Measurements from ENCODE around the gene GPSM1. TPM values are rescaled to one million over a fixed set of nuclear protein-coding genes. Genes with fewer than 3 reads are reported as not detected.

Gene GPSM1
- total RNA-seq, 1 experiment from 2014 or later = 14.2 TPM

DNA sequence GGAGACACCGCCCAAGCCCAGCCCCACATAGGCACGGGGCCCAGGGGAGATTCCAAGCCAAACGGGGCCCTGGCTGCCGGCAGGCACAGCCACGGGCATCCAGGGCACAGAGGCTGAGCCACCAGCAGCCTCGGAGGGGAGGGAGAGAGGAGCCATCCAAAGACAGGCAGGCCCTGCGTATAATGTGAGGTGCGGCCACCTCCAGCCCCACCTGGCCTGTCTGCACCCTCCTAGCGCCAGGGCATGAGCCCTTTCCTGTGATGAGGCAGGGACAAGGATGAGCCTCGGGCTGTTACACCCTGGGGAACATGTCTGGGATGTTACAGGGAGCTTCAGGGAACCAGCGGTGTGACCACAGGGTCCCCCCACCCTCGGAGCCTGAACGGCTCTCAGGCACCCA, 22.4 kb upstream of the GPSM1 start:
- no peak for ATAC-seq
- POLR2A ChIA-PET = no interaction called here
- H3K4me3 Mint-ChIP-seq = no peak overlapping the region

GRCh38 chr9:136305804-136306203, 21.5 kb upstream of the GPSM1 start:
- H3K36me3 Mint-ChIP-seq = no peaks in the 10 kb centered on the region
- no peaks in the 10 kb centered on the region for H3K9me3 Mint-ChIP-seq
- no peaks in the 10 kb centered on the region for H3K4me1 Mint-ChIP-seq
- CTCF ChIA-PET = interaction anchor here (1.7 kb wide), 1 partner anchor 135 kb away, joined by 5 read pairs; no protein-coding TSS in a partner anchor
- no peak overlapping the region for H3K4me3 Mint-ChIP-seq
- H3K27ac Mint-ChIP-seq = no peak overlapping the region
- no peaks in the 10 kb centered on the region for H3K27me3 Mint-ChIP-seq (ENCODE audit: low read depth)
- TF ChIP-seq, protein P1, sequence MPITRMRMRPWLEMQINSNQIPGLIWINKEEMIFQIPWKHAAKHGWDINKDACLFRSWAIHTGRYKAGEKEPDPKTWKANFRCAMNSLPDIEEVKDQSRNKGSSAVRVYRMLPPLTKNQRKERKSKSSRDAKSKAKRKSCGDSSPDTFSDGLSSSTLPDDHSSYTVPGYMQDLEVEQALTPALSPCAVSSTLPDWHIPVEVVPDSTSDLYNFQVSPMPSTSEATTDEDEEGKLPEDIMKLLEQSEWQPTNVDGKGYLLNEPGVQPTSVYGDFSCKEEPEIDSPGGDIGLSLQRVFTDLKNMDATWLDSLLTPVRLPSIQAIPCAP (CRISPR knock-in tag; IDR thresholded peaks at IDR 0.05) = no peak
- TF ChIP-seq ZNF121 (CRISPR knock-in tag; IDR thresholded peaks at IDR 0.05) = no peak
- no peak for TF ChIP-seq ZBTB43 (CRISPR knock-in tag; IDR thresholded peaks at IDR 0.05)
- no peak for TF ChIP-seq FOXK1 (CRISPR knock-in tag; IDR thresholded peaks at IDR 0.05)
- no peak for TF ChIP-seq PREB (CRISPR knock-in tag; IDR thresholded peaks at IDR 0.05; ENCODE audit: borderline replicate concordance)
- ATAC-seq (no peak), DNase-seq (ENCODE audit: low spot score) (no peak)
- POLR2A ChIA-PET = no interaction called here

More for the DNA sequence above, 22.4 kb upstream of the GPSM1 start:
- CTCF ChIA-PET = interaction anchor here (1.7 to 2.2 kb wide), 2 partner anchors 28 to 135 kb away, joined by 5 read pairs; no protein-coding TSS in a partner anchor
- H3K4me1 Mint-ChIP-seq = no peaks in the 10 kb centered on the region
- no peaks in the 10 kb centered on the region for H3K36me3 Mint-ChIP-seq
- no peaks in the 10 kb centered on the region for H3K9me3 Mint-ChIP-seq
- TF ChIP-seq EMX1 (CRISPR knock-in tag; IDR thresholded peaks at IDR 0.05) (no peak), MAX (CRISPR knock-in tag; IDR thresholded peaks at IDR 0.05) (no peak), NFYB (CRISPR knock-in tag; conservative IDR thresholded peaks at IDR 0.05; ENCODE audit: low read depth) (no peak), MXD4 (CRISPR knock-in tag; IDR thresholded peaks at IDR 0.05; ENCODE audit: borderline replicate concordance) (no peak), OVOL2 (CRISPR knock-in tag; IDR thresholded peaks at IDR 0.05; ENCODE audit: borderline replicate concordance) (no peak), ATF2 (CRISPR knock-in tag; IDR thresholded peaks at IDR 0.05; ENCODE audit: borderline replicate concordance, low read depth) (no peak), SMAD4 (CRISPR knock-in tag; IDR thresholded peaks at IDR 0.05) (no peak), GRHL2 (CRISPR knock-in tag; IDR thresholded peaks at IDR 0.05; ENCODE audit: insufficient replicate concordance, severe bottlenecking) (no peak), ETV6 (CRISPR knock-in tag; IDR thresholded peaks at IDR 0.05) (no peak), SOX15 (CRISPR knock-in tag; IDR thresholded peaks at IDR 0.05) (no peak)
- TF ChIP-seq, protein P2, sequence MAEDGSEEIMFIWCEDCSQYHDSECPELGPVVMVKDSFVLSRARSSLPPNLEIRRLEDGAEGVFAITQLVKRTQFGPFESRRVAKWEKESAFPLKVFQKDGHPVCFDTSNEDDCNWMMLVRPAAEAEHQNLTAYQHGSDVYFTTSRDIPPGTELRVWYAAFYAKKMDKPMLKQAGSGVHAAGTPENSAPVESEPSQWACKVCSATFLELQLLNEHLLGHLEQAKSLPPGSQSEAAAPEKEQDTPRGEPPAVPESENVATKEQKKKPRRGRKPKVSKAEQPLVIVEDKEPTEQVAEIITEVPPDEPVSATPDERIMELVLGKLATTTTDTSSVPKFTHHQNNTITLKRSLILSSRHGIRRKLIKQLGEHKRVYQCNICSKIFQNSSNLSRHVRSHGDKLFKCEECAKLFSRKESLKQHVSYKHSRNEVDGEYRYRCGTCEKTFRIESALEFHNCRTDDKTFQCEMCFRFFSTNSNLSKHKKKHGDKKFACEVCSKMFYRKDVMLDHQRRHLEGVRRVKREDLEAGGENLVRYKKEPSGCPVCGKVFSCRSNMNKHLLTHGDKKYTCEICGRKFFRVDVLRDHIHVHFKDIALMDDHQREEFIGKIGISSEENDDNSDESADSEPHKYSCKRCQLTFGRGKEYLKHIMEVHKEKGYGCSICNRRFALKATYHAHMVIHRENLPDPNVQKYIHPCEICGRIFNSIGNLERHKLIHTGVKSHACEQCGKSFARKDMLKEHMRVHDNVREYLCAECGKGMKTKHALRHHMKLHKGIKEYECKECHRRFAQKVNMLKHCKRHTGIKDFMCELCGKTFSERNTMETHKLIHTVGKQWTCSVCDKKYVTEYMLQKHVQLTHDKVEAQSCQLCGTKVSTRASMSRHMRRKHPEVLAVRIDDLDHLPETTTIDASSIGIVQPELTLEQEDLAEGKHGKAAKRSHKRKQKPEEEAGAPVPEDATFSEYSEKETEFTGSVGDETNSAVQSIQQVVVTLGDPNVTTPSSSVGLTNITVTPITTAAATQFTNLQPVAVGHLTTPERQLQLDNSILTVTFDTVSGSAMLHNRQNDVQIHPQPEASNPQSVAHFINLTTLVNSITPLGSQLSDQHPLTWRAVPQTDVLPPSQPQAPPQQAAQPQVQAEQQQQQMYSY (CRISPR knock-in tag; IDR thresholded peaks at IDR 0.05) = no peak
- TF ChIP-seq, protein P3, sequence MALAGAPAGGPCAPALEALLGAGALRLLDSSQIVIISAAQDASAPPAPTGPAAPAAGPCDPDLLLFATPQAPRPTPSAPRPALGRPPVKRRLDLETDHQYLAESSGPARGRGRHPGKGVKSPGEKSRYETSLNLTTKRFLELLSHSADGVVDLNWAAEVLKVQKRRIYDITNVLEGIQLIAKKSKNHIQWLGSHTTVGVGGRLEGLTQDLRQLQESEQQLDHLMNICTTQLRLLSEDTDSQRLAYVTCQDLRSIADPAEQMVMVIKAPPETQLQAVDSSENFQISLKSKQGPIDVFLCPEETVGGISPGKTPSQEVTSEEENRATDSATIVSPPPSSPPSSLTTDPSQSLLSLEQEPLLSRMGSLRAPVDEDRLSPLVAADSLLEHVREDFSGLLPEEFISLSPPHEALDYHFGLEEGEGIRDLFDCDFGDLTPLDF (CRISPR knock-in tag; IDR thresholded peaks at IDR 0.05) = no peak
- no peak for DNase-seq (ENCODE audit: low spot score)
- no peaks in the 10 kb centered on the region for H3K27me3 Mint-ChIP-seq (ENCODE audit: low read depth)
- no peak overlapping the region for H3K27ac Mint-ChIP-seq

All from WTC11 (cell line).